Right forelimb (tissue), 1 donor: ENCODE data around the gene MAP3K20.
A peak's percentile ranks its signal among the peaks of the same experiment; 100 is the strongest.
"Not testable (repeated sequence)": the region's sequence is repeated elsewhere in the genome, so short reads cannot be mapped to it uniquely, and the experiment has no call there.

ENCODE experiments used
- DNase-seq: peaks from one replicate; pipeline ENCODE4 v3.0.0-alpha.2; 2018

MAP3K20 gene

DNA sequence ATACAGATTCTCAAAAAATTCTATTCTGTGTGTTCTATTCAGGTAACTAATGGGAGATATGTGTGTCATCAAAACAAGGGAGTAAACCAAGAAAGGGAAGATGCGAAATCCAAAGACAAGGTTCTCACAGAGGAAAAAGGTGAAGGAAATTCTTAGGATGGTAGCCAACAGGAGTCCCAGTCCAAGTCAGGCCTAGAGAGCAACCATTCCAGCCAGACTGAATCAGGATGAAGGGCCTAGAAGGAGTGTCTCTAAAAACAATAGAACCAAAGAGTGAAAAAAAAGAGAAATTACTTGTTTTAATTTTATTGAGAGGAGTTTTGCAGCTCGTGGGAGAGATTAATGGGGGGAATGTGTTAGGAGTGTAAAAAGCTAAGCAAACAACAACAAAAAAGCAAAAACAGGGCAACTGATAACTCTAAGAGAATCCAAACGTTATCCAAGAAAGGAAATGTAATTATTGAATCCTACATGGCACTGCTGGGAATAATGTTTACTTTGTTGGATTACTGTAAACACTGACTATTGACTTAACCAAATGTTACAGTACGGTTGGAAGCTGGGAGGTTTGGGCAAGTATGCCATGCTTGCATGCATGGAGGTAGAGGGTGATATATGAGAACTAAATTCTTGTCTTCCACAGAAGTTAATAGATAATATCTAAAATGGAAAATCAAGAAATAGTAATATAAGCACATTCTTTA, 12.3 kb downstream of the MAP3K20 start:
- DNase-seq = no peak

DNA sequence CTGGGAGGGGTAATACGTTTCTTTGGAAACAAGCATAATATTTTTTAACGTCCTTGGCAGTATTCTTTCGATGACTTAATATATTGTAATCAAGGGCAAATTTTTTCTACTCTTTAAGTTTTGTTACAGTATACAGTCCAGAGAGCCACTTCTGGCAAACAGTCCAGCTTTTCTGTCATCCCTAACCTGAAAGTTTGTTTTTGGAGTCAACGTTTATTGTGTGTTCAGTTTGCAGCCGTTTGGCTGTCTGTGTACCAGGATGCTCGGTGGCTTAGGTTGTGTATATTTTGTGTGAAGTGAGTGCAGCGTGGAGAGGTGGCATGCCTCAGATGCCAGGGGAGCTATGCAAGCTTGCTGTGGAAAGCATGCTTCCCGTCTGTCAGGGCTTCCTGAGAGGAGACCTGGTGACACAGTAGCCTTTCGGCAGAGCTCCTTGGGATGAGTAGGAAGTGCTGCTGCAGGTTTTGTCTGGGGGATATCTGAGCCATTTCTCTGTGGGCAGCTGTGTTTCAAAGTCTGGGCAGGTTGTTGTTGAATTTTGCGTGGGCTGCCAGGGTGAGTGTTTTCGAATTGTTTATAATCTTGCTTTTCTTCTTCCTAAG, 14.7 kb downstream of the MAP3K20 start:
- peak; percentile 50 for DNase-seq

DNA sequence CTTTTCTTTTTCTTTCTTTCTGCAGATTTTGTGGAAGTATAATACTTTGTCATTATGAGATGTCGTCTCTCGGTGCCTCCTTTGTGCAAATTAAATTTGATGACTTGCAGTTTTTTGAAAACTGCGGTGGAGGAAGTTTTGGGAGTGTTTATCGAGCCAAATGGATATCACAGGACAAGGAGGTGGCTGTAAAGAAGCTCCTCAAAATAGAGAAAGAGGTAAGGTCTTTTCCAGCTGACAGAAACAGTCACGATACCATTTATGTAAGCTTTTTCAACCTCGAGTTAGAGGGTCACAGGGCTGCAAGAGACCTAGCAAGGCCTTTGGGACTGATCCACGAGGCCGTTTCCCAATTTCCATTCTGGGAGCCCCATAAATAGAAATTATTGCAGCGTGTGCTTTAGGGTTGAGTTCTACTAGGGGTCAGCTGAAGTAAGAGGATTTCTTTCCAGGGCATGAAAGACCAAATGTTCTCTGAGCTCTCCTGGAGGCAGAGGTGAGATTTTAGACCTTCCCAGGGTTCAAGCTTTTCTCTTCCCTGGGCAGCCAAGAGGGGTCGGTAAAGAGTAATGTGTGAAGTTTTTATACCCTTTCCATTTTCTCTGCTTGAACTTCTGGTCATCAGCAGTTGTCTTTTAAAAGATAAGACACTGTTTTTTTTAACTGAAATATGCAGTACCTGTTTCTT, 15.5 kb downstream of the MAP3K20 start:
- no peak for DNase-seq

DNA sequence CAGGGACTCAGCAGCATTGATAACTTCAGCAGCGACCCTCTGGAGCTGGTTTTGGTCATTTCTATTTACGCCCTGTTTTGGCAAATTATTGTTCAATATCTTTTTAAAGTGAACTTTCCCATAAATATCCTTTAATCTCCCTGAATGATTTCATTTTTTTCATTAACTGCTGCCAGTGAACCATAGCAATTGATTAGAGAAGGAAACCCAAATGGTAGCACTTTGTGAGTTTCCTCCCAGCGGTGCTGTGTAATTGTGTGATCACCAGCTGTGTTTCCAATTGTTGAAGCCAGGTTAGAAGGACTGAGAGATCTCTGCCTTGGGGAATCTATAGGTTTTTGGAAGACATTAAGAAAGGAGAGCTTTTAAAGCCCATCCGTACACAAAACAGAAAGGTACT, 16.3 kb downstream of the MAP3K20 start:
- no peak for DNase-seq

DNA sequence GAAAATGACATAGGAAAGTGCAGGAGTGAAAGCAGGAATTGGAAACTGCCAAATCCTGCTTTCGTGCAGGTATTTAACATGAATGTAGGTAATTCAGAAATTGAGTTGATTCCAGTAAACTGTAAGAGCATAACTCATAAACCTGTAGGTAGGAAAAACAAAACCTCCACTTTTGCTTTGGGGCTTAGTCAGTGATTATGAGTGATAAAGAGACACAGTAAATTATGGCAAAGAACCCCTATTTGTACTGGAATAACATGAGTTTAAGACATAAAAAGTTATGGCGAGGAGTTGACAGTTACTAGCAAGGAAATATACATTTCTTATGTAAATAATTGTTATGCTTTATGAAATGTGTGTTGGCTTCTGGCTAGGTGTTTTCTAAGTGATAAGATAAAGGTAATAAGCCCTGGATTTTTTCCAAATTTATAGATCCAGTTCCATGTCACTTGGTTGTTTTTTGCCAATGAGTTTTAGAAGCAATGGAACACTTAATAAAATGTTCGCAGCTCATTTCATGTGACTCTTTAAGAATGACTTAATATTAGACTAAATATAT, 17.3 kb downstream of the MAP3K20 start:
- DNase-seq = no peak

DNA sequence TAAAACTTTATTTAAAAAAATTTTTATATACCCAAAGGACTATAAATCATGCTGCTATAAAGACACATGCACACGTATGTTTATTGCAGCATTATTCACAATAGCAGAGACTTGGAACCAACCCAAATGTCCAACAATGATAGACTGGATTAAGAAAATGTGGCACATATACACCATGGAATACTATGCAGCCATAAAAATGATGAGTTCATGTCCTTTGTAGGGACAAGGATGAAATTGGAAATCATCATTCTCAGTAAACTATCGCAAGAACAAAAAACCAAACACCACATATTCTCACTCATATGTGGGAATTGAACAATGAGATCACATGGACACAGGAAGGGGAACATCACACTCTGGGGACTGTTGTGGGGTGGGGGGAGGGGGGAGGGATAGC, 18.0 kb downstream of the MAP3K20 start:
- DNase-seq = not testable (repeated sequence)

DNA sequence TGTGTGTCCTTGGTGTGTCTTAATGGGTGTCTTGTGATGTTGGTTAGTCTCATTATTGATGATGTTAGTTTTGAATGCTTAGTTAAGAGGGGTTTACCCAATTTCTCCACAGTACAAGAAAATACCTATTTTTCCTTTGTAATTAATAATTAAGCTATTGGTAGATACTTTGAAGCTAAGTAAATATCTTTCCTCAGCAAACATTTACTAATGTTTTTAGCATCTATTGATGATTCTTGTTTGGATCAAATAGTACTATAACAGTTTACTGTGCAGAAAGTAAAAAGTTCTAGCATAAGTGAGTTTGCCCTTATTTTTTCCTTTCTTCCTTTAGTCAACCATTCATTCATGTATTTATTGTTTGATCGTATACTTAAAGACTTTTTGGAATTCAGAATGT, 19.1 kb downstream of the MAP3K20 start:
- DNase-seq = no peak

DNA sequence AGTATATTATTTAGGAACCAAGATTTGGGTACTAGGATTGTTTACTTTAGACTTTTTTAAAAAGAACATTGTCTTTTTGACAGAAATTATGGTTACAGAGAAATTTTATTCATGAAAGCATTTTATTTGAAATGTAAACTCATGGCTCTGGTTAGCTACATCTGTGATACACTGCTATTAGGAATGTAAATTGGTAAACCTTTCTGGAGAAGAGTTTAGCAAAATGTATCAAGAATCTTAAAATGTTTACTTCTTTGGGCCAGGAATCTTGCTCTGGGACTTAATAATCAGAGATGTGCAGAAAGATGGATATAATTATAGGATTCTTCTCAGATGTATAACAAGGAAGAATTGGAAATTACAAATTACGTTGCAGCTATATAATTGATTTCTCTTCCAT, 19.7 kb downstream of the MAP3K20 start:
- DNase-seq = no peak

DNA sequence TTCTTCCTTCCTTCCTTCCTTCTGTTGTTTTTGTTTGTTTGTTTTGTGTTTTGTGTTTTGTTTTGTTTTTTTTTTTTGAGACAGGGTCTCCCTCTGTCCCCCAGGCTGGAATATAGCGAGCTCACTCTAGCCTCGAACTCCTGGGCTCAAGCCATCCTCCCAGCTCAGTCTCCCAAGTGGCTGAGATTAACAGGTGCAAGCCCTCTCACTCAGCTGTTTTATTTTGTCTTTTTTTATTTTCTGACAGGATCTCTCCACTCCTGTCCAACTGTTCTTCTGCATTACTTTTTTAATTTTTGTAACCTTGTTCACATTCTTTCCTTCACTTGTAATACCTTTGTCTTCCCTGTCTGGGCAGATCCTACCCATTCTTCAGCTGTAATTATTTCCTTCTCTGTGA, 23.6 kb downstream of the MAP3K20 start:
- DNase-seq = no peak

DNA sequence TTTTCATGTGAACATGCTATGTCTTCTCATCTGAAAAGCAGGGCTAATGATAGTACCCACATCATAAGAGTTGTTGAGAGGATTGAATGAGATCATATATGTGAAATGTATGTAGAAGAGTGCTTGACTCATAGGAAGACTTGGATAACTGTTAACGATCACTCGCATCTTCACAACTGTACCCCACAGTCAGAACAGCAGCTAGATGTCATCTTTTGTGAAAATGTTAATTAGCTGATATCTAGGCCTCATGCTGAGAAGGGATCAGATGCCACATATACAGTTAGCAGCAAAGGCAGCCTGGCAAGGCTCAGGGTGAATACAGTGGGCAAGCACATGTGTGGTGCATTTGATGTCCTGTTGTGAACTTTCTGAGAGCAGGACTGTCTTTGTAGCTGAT, 24.2 kb downstream of the MAP3K20 start:
- no peak for DNase-seq

DNA sequence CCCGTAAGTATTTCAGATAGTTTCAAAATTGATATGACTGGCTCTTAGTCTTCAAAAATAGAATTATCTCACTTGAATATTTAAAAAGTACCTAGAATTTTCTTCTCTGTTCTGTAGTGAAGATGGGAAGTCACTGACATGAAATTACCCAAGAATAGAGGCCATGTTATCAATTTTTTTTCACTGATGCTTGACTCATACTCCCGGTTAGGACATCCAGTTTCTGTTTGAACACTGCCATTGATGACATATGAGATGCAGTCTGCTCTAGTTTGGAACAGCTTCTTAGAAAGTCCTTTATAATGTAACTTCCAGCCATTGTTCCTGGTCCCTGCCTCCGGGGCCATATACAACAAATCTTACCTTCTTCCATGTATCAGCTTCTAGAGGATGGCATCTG, 26.0 kb downstream of the MAP3K20 start:
- no peak for DNase-seq

DNA sequence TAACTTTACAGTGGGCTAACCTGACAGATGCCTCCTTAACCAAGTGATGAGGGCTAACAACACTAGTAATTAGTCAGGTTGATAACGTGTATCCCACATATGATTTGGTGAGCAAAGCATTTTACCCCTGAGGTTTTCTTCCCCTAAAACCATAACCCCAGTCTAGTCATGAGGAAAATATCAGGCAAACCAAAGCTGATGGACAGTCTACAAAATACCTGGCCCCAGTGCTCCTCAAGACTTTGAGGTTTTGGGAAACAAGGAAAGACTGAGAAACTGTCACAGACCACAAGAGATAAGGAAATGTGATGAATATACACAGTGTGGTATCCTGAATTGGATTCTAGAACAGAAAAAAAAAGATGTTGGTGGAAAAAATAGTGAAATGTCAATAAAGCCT, 28.5 kb downstream of the MAP3K20 start:
- no peak for DNase-seq

DNA sequence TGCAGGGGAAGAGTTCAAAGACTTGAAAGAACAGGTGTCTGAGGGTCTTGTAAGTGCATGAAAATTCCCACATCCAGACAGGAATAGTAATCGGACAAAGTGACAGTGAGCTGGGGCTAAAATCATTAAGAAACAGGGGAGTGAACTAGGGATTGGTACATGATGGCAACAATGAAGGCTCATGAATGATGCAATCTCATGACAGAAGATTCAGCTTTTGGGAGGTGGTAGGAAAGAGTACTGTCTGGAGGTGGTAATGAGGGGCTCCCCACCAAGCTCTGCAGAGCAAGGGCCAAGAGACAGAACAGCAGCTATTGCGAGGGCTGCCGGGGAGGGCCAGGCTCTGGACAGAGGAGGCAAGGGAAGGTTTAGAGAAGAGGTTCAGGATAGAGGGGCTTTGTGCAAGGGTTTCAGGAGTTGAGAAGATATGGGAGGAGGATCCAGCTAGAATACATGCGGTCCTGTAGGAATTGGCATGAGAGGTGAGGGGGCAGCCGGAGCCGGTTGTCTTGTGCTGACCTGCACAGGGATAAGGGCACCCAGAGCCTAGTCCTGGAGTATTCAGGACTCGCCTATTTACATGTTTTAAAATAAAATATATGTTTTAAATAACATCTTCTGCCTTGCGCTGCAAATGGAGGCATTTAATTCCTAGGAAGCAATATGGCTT, 31.4 kb downstream of the MAP3K20 start:
- no peak for DNase-seq

DNA sequence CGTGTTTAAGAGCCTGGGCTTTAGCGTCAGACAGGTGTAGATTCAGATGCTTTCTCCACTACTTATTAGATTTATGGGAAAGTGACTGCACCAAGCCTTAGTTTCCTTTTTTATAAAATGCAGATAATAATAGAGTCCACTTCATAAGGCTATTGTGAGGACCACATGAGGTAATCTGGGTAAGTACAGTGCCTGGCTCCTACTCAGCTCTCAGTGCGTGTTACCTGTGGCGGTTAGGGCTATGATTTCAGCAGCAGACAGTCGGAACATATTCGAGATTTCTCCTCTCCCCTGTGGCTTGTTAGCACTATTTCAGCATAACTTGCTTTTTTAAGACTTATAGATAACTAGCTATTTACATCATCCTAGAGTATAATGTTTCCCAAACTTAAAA, 32.0 kb downstream of the MAP3K20 start:
- no peak for DNase-seq

DNA sequence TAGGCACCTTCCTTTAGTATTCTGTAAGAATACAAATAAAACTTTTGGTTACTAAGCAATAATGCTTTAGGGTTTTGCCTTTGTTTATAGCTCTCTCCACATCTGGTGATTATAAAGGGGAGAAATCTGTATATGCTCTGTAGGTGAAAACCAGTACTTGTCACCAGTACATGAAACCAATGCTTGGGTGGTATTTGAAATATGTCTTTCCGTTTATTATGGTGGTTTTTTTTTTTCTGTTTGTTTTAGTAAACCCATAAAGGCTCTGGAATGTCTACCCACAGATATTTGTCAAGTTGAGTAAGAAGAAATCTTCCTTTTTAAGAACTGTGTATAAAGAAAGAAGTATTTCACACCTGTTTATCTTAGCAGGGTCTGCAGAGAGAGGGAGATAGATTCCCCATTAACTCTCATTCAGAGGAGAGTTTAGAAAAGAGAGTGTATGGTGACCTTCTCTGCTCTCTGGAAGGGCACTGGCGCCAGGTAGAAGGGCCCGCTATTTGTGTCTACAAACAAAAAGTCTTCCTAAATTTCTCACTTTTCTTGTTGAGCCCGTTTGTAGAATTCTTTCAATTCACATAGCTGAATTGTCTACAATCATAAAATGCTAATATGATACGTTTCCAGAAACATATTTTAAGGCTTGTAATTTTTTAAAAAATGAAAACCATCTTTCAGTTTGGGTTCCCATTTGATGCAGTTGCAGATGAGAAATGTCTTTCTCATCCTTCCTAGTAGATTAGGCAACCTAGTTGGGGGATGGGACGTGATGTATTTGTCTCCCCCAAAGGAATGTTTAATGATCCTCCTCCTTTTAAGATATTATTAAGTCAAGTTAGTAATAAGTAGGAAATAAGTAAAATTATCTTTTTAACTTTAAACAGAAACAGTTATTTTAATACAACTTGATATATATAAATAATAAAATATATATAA, 33.9 kb downstream of the MAP3K20 start:
- DNase-seq = no peak

DNA sequence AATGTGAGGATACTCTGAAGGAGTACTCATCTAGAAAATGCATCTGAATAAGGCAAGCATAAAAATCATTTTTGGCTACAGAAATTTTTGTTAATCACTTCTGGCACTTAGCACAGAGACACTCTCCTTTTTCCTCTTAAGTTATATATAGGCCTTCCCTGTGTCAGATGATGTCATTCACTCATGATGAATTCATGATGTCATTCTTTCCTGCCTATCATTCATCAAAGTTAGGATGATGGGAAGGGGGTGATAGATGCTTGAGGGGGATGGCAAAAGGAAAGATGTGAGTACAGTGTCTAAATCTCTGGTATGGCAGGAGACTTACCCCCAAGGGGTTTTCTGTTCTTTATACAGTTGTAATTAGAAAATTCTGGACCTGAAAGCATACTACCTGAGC, 42.0 kb downstream of the MAP3K20 start:
- no peak for DNase-seq

DNA sequence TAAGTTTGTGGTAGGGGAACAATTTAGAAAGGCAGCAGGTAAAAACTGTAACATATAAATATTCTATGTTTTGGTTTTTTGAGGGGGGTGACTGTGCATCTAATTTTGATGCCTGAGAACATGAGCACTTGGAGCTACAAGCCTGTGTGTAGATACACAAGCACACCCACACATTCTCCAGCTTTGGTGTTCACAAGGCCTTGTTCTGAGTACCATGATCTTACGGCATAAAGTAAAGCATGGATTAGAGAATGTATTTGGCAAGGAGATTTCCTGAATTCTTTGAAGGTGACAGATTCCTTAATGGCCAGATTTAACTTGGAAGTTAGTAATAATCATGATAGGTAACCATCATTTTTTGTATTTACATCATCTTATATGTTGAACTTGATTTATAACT, 42.7 kb downstream of the MAP3K20 start:
- DNase-seq = no peak

DNA sequence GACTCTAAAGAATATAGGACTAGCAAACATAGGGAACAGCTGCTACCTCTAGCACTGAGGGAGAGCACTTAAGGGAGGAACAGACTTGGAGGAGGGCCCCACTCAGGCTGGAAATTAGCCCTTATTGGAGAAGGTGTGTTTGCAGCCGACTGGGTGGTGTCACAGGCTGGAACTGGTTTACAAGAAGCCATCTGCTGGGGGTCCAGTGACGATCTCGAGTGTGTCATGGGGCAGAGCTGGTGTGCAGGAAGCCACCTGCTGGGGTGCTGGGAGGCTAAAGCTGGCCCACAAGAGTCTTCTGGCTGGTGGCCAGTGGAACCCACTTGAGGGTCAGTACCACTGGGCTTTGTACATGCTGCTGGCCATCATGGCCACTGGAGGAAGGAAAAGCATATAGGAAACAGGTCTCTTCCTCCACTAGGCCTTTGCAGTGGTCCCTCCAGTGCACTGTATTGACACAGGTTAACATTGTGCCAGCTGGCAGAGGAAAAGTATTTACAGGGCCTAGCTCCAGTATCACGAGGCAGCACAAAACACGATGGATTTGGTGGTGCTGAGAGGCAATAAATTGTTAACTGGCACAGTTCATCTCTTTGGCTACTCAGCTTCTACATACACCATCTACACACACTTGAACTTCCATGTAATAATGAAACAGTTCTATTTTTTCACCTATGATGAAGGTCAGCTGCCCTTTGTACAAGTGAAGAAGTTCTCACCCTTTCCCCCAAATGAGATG, 43.6 kb downstream of the MAP3K20 start:
- DNase-seq = no peak

DNA sequence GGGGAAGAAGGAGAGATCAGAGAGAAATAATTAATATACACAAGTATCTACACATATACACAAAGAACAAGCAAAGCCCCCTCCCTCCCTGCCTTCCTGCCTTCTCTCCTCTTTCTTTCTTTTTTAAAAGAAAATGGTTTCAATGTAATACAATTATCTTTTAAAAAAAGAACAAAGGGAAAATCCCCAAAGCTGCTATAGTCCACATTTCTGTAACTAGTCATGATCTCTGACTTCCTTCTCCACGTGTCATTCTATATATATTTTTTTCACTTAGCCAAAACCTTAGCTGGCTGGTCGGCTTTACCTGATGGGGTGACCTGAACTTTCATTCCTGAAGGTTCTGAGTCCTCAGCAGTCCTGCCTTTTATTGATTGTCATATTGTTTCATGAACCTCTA, 44.3 kb downstream of the MAP3K20 start:
- DNase-seq = no peak

DNA sequence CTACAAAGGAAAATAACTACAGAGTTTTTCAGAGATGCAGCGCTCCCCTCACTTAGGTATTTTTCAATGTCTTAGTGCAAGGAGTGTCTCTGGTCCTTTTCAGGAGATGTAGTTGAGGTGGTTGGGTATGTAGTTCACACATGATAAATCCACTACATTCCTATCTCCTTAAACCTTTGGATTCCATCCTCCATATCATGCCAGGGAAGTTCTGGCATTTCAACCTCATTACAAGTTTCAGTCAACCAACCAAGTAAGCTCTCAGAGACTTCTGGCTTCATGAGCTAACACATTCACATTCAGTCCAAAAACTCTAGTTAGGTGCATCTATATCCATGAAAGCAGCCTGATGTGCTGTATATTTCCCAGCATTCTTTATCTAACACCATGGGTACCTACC, 47.3 kb downstream of the MAP3K20 start:
- no peak for DNase-seq

DNA sequence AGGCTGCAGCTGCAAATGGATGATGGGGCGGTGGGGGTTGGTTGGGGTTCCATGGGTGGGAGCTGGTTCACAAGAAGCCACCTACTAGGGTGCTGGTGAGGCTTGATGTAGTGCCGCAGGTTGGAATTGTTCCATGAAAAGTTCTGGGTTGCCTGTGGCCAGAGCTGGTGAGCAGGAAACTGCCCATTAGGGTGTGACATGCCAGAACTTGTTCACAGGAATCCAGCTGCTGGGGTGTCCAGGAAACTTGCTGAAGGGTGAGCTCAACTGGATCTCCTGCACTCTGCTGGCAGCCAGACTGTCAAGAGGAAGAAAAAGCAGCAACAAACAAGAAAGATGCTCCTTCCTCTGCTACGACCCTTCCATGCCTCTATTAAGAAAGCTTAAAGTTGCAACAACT, 48.8 kb downstream of the MAP3K20 start:
- DNase-seq = no peak

DNA sequence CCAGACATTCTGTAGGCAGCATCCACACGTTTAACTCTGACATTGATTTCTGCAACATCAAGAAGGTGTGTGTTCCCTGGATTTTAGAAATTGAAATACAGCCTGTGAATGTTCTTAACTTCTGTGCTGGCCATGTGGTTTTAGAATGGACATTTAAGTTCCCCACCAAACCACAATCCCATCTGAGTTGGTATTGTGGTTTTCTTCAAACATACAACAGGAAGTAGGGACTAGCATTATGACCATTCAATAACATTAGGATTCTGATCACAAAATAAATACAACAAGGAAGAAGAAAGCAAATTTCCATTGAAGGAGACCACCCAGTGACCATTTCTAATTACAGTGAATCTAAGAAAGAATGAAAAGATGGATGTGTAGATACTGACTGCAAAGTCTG, 51.2 kb downstream of the MAP3K20 start:
- DNase-seq = no peak
